Measurements from ENCODE around the gene MEPCE. TPM values are rescaled to one million over a fixed set of nuclear protein-coding genes. Genes with fewer than 3 reads are reported as not detected.

MEPCE gene
- polyA plus RNA-seq, 1 experiment = 9.1 TPM

DNA sequence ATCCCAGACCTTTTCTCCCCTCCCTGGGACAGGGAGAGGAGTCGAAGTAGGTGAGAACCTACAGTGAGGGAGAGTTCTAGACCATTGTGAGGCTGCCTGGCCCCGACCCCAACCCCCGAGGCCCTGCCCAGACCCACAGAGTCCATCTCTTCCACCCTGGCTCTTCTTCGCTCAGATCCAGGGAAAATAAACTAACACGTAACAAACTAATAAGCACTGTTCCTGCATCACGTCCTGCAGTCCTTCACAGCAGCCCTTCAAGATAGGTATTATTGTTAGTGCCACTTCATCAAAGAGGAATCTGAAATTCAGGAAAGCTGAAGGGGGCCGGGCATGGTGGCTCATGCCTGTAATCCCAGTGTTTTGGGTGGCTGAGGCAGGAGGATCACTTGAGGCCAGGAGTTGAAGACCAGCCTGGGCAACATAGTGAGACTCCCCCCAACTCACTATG is 34.6 kb downstream of the MEPCE start, which contains the start of gene SPACDR:
SPACDR (minus strand) TSS at position 51 of the 451 bp plus-strand sequence. CDS start 235 bp downstream, outside the sequence.
- H3K9me3 ChIP-seq (ENCODE audit: control insufficient read depth, insufficient read depth, low read length) = no peaks in the 10 kb centered on the region
- no peaks in the 10 kb centered on the region for H3K27me3 ChIP-seq (ENCODE audit: control insufficient read depth, insufficient read depth, low read length)
- H3K4me3 ChIP-seq (ENCODE audit: low read depth, low read length) = no peak within 1 kb of the TSS
- POLR2A ChIA-PET = no interaction called here
- peak within 1 kb of the TSS; percentile 39 for H3K27ac ChIP-seq (ENCODE audit: low read depth, low read length)
- CTCF ChIA-PET = interaction anchor here (1.5 to 4.7 kb wide), 5 partner anchors 9 to 100 kb away, joined by 3 to 39 read pairs (median 12); no protein-coding TSS in a partner anchor
- no peak for DNase-seq (ENCODE audit: low read depth, low spot score)
- TF ChIP-seq, protein P1, sequence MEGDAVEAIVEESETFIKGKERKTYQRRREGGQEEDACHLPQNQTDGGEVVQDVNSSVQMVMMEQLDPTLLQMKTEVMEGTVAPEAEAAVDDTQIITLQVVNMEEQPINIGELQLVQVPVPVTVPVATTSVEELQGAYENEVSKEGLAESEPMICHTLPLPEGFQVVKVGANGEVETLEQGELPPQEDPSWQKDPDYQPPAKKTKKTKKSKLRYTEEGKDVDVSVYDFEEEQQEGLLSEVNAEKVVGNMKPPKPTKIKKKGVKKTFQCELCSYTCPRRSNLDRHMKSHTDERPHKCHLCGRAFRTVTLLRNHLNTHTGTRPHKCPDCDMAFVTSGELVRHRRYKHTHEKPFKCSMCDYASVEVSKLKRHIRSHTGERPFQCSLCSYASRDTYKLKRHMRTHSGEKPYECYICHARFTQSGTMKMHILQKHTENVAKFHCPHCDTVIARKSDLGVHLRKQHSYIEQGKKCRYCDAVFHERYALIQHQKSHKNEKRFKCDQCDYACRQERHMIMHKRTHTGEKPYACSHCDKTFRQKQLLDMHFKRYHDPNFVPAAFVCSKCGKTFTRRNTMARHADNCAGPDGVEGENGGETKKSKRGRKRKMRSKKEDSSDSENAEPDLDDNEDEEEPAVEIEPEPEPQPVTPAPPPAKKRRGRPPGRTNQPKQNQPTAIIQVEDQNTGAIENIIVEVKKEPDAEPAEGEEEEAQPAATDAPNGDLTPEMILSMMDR (IDR thresholded peaks at IDR 0.05; ENCODE audit: low read depth, low read length) = no peak

DNA sequence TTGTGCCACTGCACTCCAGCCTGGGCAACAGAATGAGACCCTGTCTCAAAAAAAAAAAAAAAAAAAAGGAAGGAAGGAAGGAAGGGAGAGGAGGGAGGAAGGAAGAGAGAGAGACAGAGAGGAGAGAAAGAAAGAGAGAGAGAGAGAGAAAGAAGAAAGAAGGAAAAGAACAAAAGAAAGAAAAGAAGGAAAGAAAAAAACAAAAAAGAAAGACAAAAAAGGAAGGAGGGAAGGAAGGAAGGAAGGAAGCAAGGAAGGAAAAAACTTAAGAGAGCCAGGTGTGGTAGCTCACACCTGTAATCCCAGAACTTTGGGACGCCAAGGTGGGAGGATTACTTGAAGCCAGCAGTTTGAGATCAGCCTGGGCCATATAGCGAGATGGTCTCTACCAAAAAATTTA is 35.2 kb downstream of the MEPCE start:
- CTCF ChIA-PET = interaction anchor here (0.7 to 4.7 kb wide), 11 partner anchors 10 to 387 kb away, joined by 3 to 39 read pairs (median 5); partner anchors contain the start of genes NYAP1 and SLC12A9
- POLR2A ChIA-PET = interaction anchor here (1.2 kb wide), 1 partner anchor 120 kb away, joined by 3 read pairs; no protein-coding TSS in a partner anchor
- TF ChIP-seq, protein P1 (IDR thresholded peaks at IDR 0.05; ENCODE audit: low read depth, low read length) = no peak

DNA sequence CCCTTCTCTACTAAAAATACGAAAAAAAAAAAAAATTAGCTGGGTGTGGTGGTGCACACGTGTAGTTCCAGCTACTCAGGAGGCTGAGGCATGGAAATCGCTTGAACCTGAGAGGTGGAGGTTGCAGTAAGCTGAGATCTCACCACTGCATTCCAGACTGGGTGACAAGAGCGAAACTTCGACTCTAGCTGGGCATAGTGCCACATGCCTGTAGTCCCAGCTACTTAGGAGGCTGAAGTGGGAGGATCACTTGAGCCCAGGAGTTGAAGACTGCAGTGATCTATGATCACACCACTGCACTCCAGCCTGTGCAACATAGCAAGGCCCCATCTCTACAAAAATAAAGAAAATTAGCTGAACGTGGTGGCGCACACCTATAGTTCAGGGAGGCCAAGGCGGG is 35.7 kb downstream of the MEPCE start:
- ChIA-PET CTCF (interaction anchor here (0.7 to 4.7 kb wide), 15 partner anchors 9 to 387 kb away, joined by 3 to 39 read pairs (median 5); partner anchors contain the start of genes MOSPD3, NYAP1 and SLC12A9), POLR2A (interaction anchor here (0.7 to 1.3 kb wide), 7 partner anchors 9 to 121 kb away, joined by 3 to 5 read pairs (median 3); partner anchors contain the start of genes FBXO24 and LRCH4)
- H3K27me3 ChIP-seq (ENCODE audit: control insufficient read depth, insufficient read depth, low read length) = no peaks in the 10 kb centered on the region
- no peak overlapping the region for H3K4me3 ChIP-seq (ENCODE audit: low read depth, low read length)
- no peaks in the 10 kb centered on the region for H3K9me3 ChIP-seq (ENCODE audit: control insufficient read depth, insufficient read depth, low read length)
- DNase-seq (ENCODE audit: low read depth, low spot score) = no peak
- TF ChIP-seq, protein P1 (IDR thresholded peaks at IDR 0.05; ENCODE audit: low read depth, low read length) = no peak
- peak overlapping the region; percentile 21 for H3K27ac ChIP-seq (ENCODE audit: low read depth, low read length)

More for the DNA sequence above, 35.2 kb downstream of the MEPCE start:
- no peak for DNase-seq (ENCODE audit: low read depth, low spot score)
- H3K27me3 ChIP-seq (ENCODE audit: control insufficient read depth, insufficient read depth, low read length) = no peaks in the 10 kb centered on the region
- no peak overlapping the region for H3K4me3 ChIP-seq (ENCODE audit: low read depth, low read length)
- H3K27ac ChIP-seq (ENCODE audit: low read depth, low read length) = no peak overlapping the region
- H3K9me3 ChIP-seq (ENCODE audit: control insufficient read depth, insufficient read depth, low read length) = no peaks in the 10 kb centered on the region

DNA sequence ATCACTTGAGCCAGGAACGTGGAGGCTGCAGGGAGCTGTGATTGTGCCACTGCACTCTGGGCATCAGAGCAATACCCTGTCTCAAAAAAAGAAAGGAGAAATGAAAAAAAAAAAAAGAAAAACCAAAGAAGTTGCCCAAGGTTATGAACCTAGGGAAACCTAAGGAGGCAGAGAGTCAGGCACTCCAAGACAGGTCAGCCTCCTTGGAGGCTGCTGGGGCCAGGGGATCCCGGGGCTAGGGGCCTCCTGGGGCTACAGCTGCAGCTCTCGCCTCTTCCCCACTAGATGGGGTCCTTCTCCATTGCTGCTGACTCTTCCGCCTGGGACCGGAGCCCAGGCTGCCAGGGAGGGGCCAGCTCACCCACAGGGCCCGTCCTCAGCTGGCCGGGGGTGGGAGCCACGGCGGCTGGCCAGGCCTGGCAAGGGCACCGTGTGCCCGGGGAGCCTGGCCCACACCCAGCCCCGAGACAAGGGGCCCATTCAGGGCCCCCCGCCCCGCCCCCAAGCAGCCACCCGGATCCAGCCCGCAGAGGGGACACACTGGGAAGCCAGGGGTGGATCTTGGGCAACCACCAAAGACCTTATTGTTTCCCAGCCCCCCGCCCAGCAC is 36.2 kb downstream of the MEPCE start:
- H3K4me3 ChIP-seq (ENCODE audit: low read depth, low read length) = no peak overlapping the region
- DNase-seq (ENCODE audit: low read depth, low spot score) = no peak
- peak overlapping the region; percentile 21 for H3K27ac ChIP-seq (ENCODE audit: low read depth, low read length)
- ChIA-PET POLR2A (interaction anchor here (0.7 to 1.3 kb wide), 7 partner anchors 8 to 120 kb away, joined by 3 to 5 read pairs (median 3); partner anchors contain the start of genes FBXO24 and LRCH4), CTCF (interaction anchor here (0.7 to 4.7 kb wide), 15 partner anchors 9 to 386 kb away, joined by 3 to 39 read pairs (median 5); partner anchors contain the start of genes MOSPD3, NYAP1 and SLC12A9)
- no peaks in the 10 kb centered on the region for H3K27me3 ChIP-seq (ENCODE audit: control insufficient read depth, insufficient read depth, low read length)
- no peaks in the 10 kb centered on the region for H3K9me3 ChIP-seq (ENCODE audit: control insufficient read depth, insufficient read depth, low read length)
- TF ChIP-seq, protein P1 (IDR thresholded peaks at IDR 0.05; ENCODE audit: low read depth, low read length) = peak; percentile 74
